GM12878 (cell line): ENCODE measurements around the gene TMEM63C. TPM values are rescaled to one million over a fixed set of nuclear protein-coding genes. Genes with fewer than 3 reads are reported as not detected.

Experiments
- ATAC-seq: fragments of 200-7000 bp; cut with Tn5 transposase; 3 replicates; pipeline ENCODE4 v1.9.1; 2020; ENCODE audit warnings: mild to moderate bottlenecking, moderate library complexity
- BruUV-seq: library from RNA; stranded (reverse); fragments of 400-500 nt; replicated peaks from 2 replicates; lab custom pipeline; 2021; lab: Mats Ljungman, UMichigan
- CTCF ChIA-PET: fragments of 300-600 bp; sonication (Branson Sonifier 250); formaldehyde crosslinking; extraction: SDS; loops from one replicate; lab custom pipeline; 2021; ENCODE audit warnings: inconsistent platforms; lab: Yijun Ruan, JAX
- POLR2A ChIA-PET: fragments of 350-600 bp; formaldehyde crosslinking; extraction: SDS; loops from one replicate; lab custom pipeline; 2021; ENCODE audit warnings: inconsistent platforms; lab: Charles Lee
- RAD21 ChIA-PET: fragments of 300-600 bp; sonication (Branson Sonifier 250); formaldehyde crosslinking; loops from one replicate; lab custom pipeline; 2023; ENCODE audit warnings: antibody characterized with exemption; ENCODE audit not compliant: unreplicated experiment; lab: Charles Lee
- SMC1A ChIA-PET: fragments of 300-600 bp; sonication (Branson Sonifier 250); formaldehyde crosslinking; loops from one replicate; lab custom pipeline; 2023; ENCODE audit not compliant: unreplicated experiment, uncharacterized antibody; lab: Charles Lee
- DNase-seq: peaks from one replicate; pipeline ENCODE4 v3.0.0-alpha.2; 2011; ENCODE audit warnings: low read depth, low spot score
- FAIRE-seq: peaks from 3 replicates; lab custom pipeline; 2011; peaks lifted over from hg19 to GRCh38; lab: Jason Lieb, UNC
- H2AFZ ChIP-seq: 2 replicates; pipeline ENCODE4 v1.6.0; 2011; ENCODE audit warnings: low read depth, low read length, control low read depth; ENCODE audit not compliant: control insufficient read depth
- H3K27ac ChIP-seq: 2 replicates; pipeline ENCODE4 v1.5.1; 2011; ENCODE audit warnings: control low read depth; ENCODE audit not compliant: control insufficient read depth, insufficient read depth
- H3K27me3 ChIP-seq, 2 experiments: replicated peaks in 1 of 2; 2 replicates each; pipeline versions ENCODE4 v1.6.0 to v1.6.1; 2011; ENCODE audit warnings: low read length in 1 of 2; ENCODE audit not compliant: control insufficient read depth in 2 of 2, insufficient read depth in 2 of 2
- H3K36me3 ChIP-seq, 2 experiments: 2 replicates each; pipeline ENCODE4 v1.5.1; 2011; ENCODE audit warnings: low read length in 1 of 2; ENCODE audit not compliant: control insufficient read depth in 2 of 2, insufficient read depth in 2 of 2
- H3K4me1 ChIP-seq: 2 replicates; pipeline ENCODE4 v1.6.1; 2011; ENCODE audit warnings: mild to moderate bottlenecking, low read length, moderate library complexity, mixed read lengths; ENCODE audit not compliant: control insufficient read depth, insufficient read depth
- H3K4me2 ChIP-seq: 2 replicates; pipeline ENCODE4 v1.6.0; 2011; ENCODE audit warnings: control low read depth; ENCODE audit not compliant: control insufficient read depth, insufficient read depth
- H3K4me3 ChIP-seq: fragments of 200-600 bp; sonication (generic); 2 replicates; pipeline ENCODE4 v1.5.1; 2016
- H3K79me2 ChIP-seq: 2 replicates; pipeline ENCODE4 v1.6.0; 2011; ENCODE audit warnings: low read length; ENCODE audit not compliant: control insufficient read depth, insufficient read depth
- H3K9ac ChIP-seq: 2 replicates; pipeline ENCODE4 v1.8.0; 2011; ENCODE audit warnings: low read length, control low read depth, mixed read lengths; ENCODE audit not compliant: control insufficient read depth, insufficient read depth
- H3K9me3 ChIP-seq: replicated peaks from 3 replicates; pipeline ENCODE4 v1.5.1; 2011; ENCODE audit warnings: mild to moderate bottlenecking, low read length; ENCODE audit not compliant: control insufficient read depth, insufficient read depth
- H4K20me1 ChIP-seq: 2 replicates; pipeline ENCODE4 v1.6.0; 2011; ENCODE audit not compliant: control insufficient read depth, insufficient read depth
- ATF3 ChIP-seq: IDR thresholded peaks from 2 replicates; pipeline ENCODE4 v1.6.1; 2011; ENCODE audit warnings: low read depth, mild to moderate bottlenecking, low read length, moderate library complexity, borderline replicate concordance; ENCODE audit errors: extremely low read depth
- IRF5 ChIP-seq: fragments of 450-650 bp; IDR thresholded peaks from 2 replicates; pipeline ENCODE4 v1.6.1; 2017; ENCODE audit warnings: borderline replicate concordance
- NR2C1 ChIP-seq: fragments of 450-650 bp; IDR thresholded peaks from 2 replicates; pipeline ENCODE4 v1.6.1; 2017; ENCODE audit warnings: antibody characterized with exemption, mild to moderate bottlenecking, moderate library complexity
- RAD21 ChIP-seq: IDR thresholded peaks from 2 replicates; pipeline ENCODE4 v1.6.1; 2011; ENCODE audit warnings: mild to moderate bottlenecking, low read depth, low read length, moderate library complexity; ENCODE audit not compliant: insufficient read depth
- SMC3 ChIP-seq: IDR thresholded peaks from 2 replicates; pipeline ENCODE4 v1.6.1; 2011; ENCODE audit warnings: low read length, improper control_type of control experiment, borderline replicate concordance
- SRF ChIP-seq, 2 experiments: IDR thresholded peaks; 2 replicates each; pipeline ENCODE4 v1.6.1; 2011; ENCODE audit warnings: low read depth in 2 of 2, low read length in 2 of 2, mild to moderate bottlenecking in 1 of 2, moderate library complexity in 1 of 2
- STAT3 ChIP-seq: IDR thresholded peaks from 2 replicates; pipeline ENCODE4 v1.6.1; 2011; ENCODE audit warnings: low read depth, low read length, improper control_type of control experiment
- WGBS: methylation state at CpG from one replicate; pipeline ENCODE4 v1.1.6; 2016; ENCODE audit warnings: low lambda C conversion rate; ENCODE audit not compliant: insufficient replicate concordance, insufficient coverage; ENCODE audit errors: missing lambda C conversion rate; 5-methylcytosine and 5-hydroxymethylcytosine counted together
- in situ Hi-C: fragments of 300-500 bp; cut with MboI; formaldehyde crosslinking; loops from 9 replicates; pipeline ENCODE4 v1.14.3; 2018; ENCODE audit warnings: mixed read lengths
- intact Hi-C: fragments of 100-400 bp; cut with micrococcal nuclease; formaldehyde crosslinking; loops from one replicate; pipeline ENCODE4 v1.14.2; 2022; ENCODE audit not compliant: unreplicated experiment
- polyA plus RNA-seq, 11 experiments: library from polyadenylated mRNA; depleted of rRNA in 4 of 11; unstranded in 6 of 11; stranded (reverse) in 5 of 11; fragments of >200 nt; fragmentation: Nextera tagmentation in 4 of 11; fragmentation: Illumina TruSeq in 1 of 11; extraction: Ambion mirVana in 4 of 11; extraction: Trizol in 1 of 11; gene quantifications; 1 replicate in 1 of 11; 2 replicates in 10 of 11; pipeline versions ENCODE4 v1.2.1 to v1.2.3, GENCODE V29; 2011 to 2016; ENCODE audit warnings: inconsistent platforms in 2 of 11, missing spikeins in 2 of 11, low read depth in 1 of 11
- total RNA-seq, 4 experiments: library from RNA; depleted of rRNA in 3 of 4; stranded (reverse); fragments of >200 nt in 3 of 4; fragmentation: Illumina TruSeq in 1 of 4; extraction: Trizol in 1 of 4; gene quantifications; 2 replicates each; pipeline versions ENCODE4 v1.2.1 to v1.2.3, GENCODE V29; 2013 to 2021
- TF ChIP-seq, protein P1 (sequence below): fragments of 450-650 bp; conservative IDR thresholded peaks from 2 replicates; pipeline ENCODE4 v1.6.1; 2017; ENCODE audit warnings: mild to moderate bottlenecking, moderate library complexity
- TF ChIP-seq, protein P2 (sequence below), 3 experiments: IDR thresholded peaks in 2 of 3; conservative IDR thresholded peaks in 1 of 3; 2 replicates each; pipeline ENCODE4 v1.5.1; 2011; ENCODE audit warnings: low read depth in 3 of 3, low read length in 3 of 3, mild to moderate bottlenecking in 3 of 3, control low read depth in 2 of 3, moderate library complexity in 2 of 3, inconsistent platforms in 1 of 3, mixed read lengths in 1 of 3; ENCODE audit not compliant: control insufficient read depth in 2 of 3, insufficient read depth in 1 of 3; ENCODE audit errors: extremely low read depth in 1 of 3

TMEM63C gene
- total and polyA plus RNA-seq, 10 of the 15 experiments (the other 5 are each of a cell fraction or from before 2014, with no cell fraction given) = 0.06 to 1.3 (median 0.39) TPM; not detected in 4

DNA sequence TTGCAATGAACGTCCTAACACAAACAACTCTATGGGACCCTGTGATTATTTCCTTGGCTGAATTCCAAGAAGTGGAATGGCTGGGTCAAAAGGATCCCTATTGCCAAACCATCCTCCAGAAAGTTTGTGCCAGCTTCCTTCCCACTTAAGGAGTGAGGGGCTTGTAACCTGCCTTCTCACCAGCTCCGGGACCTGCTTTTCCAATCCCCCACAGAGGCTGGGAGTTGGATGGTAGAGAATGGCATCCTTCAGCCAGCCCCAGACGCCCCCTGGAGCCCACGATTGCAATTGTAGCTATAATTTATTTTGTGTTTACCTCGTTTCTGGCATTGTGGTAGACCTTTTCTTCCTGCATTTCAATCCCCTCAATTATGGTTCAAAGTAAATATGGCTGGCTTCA, 30.4 kb upstream of the TMEM63C start:
- H4K20me1 ChIP-seq = no peaks in the 10 kb centered on the region
- no TSS peak for BruUV-seq
- peak; percentile 70 for ATAC-seq
- no peak overlapping the region for H3K4me3 ChIP-seq
- 0% methylated on average over 5 of the region's 5 CpGs for WGBS
- H3K4me1 ChIP-seq = no peaks in the 10 kb centered on the region
- FAIRE-seq = no peak
- TF ChIP-seq IRF5 (no peak), ATF3 (no peak), SMC3 (peak; percentile 50; the same call in 1 of the 2 replicates), SRF (IDR thresholded peaks at IDR 0.05; ENCODE audit: low read depth in 2 of 2, low read length in 2 of 2) (no peak), RAD21 (peak; percentile 46), NR2C1 (no peak), STAT3 (no peak)
- TF ChIP-seq, protein P1, sequence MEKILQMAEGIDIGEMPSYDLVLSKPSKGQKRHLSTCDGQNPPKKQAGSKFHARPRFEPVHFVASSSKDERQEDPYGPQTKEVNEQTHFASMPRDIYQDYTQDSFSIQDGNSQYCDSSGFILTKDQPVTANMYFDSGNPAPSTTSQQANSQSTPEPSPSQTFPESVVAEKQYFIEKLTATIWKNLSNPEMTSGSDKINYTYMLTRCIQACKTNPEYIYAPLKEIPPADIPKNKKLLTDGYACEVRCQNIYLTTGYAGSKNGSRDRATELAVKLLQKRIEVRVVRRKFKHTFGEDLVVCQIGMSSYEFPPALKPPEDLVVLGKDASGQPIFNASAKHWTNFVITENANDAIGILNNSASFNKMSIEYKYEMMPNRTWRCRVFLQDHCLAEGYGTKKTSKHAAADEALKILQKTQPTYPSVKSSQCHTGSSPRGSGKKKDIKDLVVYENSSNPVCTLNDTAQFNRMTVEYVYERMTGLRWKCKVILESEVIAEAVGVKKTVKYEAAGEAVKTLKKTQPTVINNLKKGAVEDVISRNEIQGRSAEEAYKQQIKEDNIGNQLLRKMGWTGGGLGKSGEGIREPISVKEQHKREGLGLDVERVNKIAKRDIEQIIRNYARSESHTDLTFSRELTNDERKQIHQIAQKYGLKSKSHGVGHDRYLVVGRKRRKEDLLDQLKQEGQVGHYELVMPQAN = no peak
- TF ChIP-seq, protein P2, sequence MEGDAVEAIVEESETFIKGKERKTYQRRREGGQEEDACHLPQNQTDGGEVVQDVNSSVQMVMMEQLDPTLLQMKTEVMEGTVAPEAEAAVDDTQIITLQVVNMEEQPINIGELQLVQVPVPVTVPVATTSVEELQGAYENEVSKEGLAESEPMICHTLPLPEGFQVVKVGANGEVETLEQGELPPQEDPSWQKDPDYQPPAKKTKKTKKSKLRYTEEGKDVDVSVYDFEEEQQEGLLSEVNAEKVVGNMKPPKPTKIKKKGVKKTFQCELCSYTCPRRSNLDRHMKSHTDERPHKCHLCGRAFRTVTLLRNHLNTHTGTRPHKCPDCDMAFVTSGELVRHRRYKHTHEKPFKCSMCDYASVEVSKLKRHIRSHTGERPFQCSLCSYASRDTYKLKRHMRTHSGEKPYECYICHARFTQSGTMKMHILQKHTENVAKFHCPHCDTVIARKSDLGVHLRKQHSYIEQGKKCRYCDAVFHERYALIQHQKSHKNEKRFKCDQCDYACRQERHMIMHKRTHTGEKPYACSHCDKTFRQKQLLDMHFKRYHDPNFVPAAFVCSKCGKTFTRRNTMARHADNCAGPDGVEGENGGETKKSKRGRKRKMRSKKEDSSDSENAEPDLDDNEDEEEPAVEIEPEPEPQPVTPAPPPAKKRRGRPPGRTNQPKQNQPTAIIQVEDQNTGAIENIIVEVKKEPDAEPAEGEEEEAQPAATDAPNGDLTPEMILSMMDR (IDR thresholded peaks at IDR 0.05 in 2 of 3, conservative IDR thresholded peaks at IDR 0.05 in 1 of 3; ENCODE audit: control insufficient read depth in 2 of 3, extremely low read depth in 1 of 3, insufficient read depth in 1 of 3, low read depth in 3 of 3, low read length in 3 of 3) = peak; percentile 50 to 66 (median 54)
- H2AFZ ChIP-seq = no peak overlapping the region
- RAD21 ChIA-PET = interaction anchor here (0.9 to 3.4 kb wide), 14 partner anchors 27 to 411 kb away, joined by 3 to 48 read pairs (median 4); no protein-coding TSS in a partner anchor
- no peak overlapping the region for H3K9ac ChIP-seq
- CTCF ChIA-PET = interaction anchor here (0.5 to 7.7 kb wide), 41 partner anchors 9 to 713 kb away, joined by 3 to 159 read pairs (median 4); partner anchors contain the start of gene ZDHHC22
- H3K36me3 ChIP-seq = no peaks in the 10 kb centered on the region
- H3K27me3 ChIP-seq = peaks cover 0 to 4% of the 10 kb centered on the region in 2 experiments; a peak in 3 of 4 replicates
- no peaks in the 10 kb centered on the region for H3K9me3 ChIP-seq
- POLR2A ChIA-PET = interaction anchor here (0.7 kb wide), 1 partner anchor 164 kb away, joined by 3 read pairs; no protein-coding TSS in a partner anchor
- no peak overlapping the region for H3K27ac ChIP-seq
- H3K4me2 ChIP-seq = no peak overlapping the region
- intact Hi-C loops = loop anchor here (2.0 to 10.0 kb wide), 4 partner anchors 61 to 394 kb away; partner anchors contain the start of genes AHSA1 and VIPAS39
- H3K79me2 ChIP-seq = no peaks in the 10 kb centered on the region
- in situ Hi-C loops = loop anchor here (5.0 kb wide), 1 partner anchor 166 kb away; no protein-coding TSS in a partner anchor
- no peak for DNase-seq
- SMC1A ChIA-PET = interaction anchor here (0.6 to 5.3 kb wide), 17 partner anchors 15 to 284 kb away, joined by 3 to 45 read pairs (median 4); no protein-coding TSS in a partner anchor
